Stimulated activated CD4-positive, alpha-beta T cell treated with anti-CD3 and anti-CD28 coated beads, Interleukin-1b, Interleukin-23, amount 100 ng/mL, for 4 hours (primary cell): ENCODE measurements around the gene SLC35B4.
"Not testable (repeated sequence)": the region's sequence is repeated elsewhere in the genome, so short reads cannot be mapped to it uniquely, and the experiment has no call there.

Experiments
- DNase-seq, 2 donors: peaks; one replicate each; pipeline ENCODE4 v3.0.0-alpha.2; 2020; ENCODE audit warnings: low read depth in 2 of 2

SLC35B4 gene

GRCh38 chr7:134331393-134331792, 14.7 kb upstream of the SLC35B4 start:
- DNase-seq: no peak

DNA sequence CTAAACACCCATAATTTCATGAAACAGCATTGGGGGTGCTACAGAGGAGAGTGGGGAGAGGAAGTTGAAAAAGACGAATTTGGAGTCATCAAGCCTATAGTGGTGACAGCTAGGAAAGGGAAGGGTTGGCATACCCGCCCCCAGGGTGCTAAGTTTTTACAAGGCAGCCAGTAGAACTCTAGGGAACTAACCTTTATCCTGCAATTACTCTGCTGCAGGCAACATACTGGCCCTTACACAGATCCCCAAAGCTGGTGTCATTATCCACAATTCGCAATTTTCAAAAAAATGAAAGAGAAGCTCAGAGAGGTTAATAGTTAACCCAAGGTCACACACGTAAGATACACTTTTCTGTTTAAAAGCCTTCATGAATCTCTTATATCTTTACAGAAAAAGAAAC, 14.2 kb upstream of the SLC35B4 start:
- DNase-seq: no peak

- no peak for DNase-seq
Measured at GRCh38 chr7:134329614-134330346, 13.1 kb upstream of the SLC35B4 start.

GRCh38 chr7:134328900-134329299, 12.2 kb upstream of the SLC35B4 start:
- DNase-seq: no peak

- DNase-seq: peak; percentile 9 to 41
Measured at GRCh38 chr7:134327896-134328295, 11.2 kb upstream of the SLC35B4 start.

GRCh38 chr7:134324107-134324506, 7.4 kb upstream of the SLC35B4 start:
- DNase-seq: no peak

DNA sequence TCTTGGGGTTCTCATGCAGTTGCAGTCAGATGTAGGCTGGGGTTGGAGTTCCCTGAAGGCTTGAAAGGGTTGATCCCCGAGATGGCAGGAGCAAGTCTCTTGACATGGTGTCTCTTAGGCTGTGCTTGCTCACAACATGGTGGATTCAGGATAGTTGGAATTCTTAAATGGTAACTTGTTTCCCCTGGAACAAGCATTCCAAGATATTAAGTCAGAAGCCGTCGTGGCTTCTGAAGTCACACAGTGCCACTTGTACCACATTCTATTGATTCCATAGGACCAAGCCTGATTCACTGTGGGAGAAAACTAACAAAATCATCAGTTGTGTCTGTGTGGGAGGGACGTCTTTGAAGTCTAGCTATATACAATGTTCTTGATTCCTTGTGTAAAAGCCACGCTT, 3.5 kb upstream of the SLC35B4 start:
- DNase-seq: no peak

DNA sequence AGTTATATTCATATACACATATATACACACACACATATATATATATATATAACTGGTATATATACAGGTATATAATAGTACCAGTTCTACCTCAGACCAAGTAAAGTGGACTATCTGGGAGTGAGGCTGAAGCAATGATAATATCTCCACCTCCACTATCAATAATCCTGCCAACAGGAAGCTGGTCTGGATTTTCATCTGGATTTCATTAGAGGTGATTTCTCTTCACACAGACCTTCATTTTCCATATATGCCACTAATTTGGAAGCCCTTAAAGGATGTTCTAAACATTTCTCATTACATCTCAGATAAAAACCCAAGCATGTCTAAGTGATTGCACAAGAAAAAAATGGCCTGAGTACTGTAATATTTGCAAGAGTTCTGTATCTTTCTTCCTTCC, 1.7 kb upstream of the SLC35B4 start:
- DNase-seq: no peak

GRCh38 chr7:134317434-134317833, 704 bp upstream of the SLC35B4 start:
- no peak for DNase-seq

- DNase-seq: peak in 1 of 2 donors; percentile 7
Measured at GRCh38 chr7:134315679-134316538, 821 bp downstream of the SLC35B4 start.

DNA sequence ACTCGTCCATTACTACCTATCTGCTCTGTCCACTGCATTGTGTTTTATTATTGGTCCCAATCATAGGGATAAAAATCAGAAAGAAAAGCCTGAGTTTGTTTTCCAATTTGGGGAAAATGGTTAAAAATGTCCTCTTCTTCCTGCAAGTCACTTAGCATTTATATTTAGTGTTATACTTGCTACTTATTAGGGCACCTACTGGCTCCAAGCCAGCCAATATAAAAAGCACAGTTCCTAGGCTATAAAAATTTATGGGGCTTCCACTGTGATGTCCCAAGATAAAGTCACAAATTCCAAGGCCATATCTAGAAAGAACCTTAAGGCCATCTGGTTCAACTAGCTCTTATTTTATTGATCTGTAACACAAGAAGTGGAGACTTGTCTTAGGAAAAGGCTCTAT, 3.2 kb downstream of the SLC35B4 start:
- DNase-seq: no peak

DNA sequence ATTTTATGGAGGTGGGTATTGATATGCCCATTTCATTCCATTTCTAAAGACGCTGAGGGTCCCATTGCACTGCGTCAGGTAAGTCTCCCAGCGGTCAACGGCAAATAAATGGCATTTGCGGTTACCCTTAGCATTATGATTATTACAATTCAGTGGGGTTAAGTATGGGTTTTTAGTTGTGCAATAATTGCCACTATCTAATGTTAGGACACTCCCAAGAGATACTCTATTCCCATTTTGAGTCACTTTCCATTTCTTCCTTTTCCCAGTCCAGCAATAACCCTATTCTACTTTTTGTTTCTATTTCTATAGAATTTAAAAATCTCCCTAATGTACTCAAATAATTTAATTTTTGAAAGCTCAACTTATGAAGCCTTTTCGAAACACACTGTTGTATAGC, 4.0 kb downstream of the SLC35B4 start:
- DNase-seq: no peak

DNA sequence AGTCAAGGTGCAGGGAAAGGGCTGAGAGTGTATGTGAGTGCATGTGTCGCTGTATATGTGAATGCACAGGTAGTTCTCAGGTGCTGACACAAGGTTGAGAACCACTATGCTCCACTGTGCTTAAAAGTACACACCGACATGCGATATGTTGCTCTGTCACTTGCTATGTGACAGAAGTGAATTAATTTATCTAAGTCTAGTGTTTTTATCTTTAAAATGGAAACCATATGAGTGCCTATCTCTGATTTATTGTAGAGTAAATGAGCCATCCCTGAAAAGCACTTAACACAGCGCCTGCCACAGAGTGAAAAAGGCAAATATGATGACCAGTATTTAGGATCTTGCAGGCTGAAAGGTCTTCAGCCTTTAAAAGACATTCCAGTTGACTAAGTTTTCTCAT, 4.9 kb downstream of the SLC35B4 start:
- no peak for DNase-seq

- no peak for DNase-seq
Measured at GRCh38 chr7:134308548-134308947, 8.2 kb downstream of the SLC35B4 start.

- no peak for DNase-seq
Measured at GRCh38 chr7:134307320-134307719, 9.4 kb downstream of the SLC35B4 start.

DNA sequence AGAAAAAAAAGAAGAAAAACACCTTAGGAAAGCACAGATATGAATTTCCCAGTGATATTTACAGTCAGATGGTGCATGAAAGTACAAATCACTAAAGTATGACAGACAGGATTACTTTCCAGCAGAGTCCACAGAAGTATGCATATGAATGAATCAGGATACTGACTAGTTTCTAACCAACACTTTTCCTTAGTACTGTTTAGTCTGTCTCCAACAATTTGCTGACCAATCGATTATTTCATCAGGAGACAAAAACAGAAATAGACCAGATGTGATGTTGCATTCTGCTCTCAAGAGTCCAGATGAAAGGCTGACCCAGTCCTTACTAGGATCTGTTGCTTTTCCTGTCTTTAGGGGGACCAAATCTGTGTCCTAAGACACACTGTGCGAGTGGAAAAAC, 14.6 kb downstream of the SLC35B4 start:
- DNase-seq: no peak

GRCh38 chr7:134301592-134301991, 15.1 kb downstream of the SLC35B4 start:
- DNase-seq: no peak

GRCh38 chr7:134300988-134301387, 15.7 kb downstream of the SLC35B4 start:
- DNase-seq: no peak

DNA sequence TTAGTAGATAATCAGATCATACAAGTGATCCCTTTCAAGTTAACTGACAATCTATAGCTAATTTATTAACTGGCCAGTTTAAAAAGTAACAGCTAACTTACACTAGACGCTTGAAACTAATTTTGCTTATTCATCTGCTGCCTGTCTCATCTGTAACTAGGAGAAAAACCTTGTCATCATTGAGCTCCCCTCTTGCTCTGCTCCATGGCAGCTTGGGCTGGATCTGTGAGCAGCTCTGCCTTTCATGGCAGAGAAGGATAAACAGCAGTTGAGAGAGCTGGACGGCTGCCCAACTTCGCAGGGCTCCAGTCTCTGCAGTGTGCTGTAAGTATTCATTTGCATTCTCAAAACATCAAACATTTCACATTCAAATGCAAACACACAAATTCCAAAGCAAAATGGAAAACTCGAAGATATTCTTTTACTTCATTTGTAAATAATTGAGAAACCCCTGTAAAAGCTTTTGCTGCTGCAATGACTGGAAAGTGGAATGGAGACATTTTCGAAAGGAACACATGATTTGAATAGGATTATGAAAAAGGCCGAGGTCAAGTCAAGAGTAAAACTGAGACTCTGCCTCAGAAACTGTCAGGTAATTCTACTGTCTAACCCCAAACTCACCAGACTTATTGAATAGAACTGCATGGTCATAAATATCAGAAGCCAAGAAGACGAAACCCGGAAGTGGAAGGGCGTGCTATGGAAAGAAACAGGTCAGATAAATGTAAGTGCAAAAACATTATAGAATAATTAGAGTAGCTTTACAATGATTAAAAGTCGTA, 17.6 kb downstream of the SLC35B4 start:
- no peak for DNase-seq

GRCh38 chr7:134297489-134297888, 19.2 kb downstream of the SLC35B4 start:
- DNase-seq: no peak

DNA sequence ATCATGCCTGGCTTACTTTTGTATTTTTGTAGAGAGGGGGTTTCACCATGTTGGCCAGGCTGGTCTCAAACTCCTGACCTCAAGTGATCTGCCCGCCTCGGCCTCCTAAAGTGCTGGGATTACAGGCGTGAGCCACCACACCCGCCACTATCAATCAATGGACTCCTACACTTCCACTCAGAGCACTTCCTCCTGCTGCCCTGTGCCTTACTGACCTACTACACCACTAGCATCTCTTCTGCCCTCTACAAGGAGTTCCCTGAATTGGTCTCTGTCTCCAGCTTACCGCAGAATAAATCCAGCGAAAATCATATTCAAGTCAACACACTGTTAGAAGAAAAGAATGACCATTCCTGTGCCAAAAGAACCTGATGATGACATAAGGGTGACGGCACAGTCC, 20.7 kb downstream of the SLC35B4 start:
- DNase-seq: not testable (repeated sequence)

DNA sequence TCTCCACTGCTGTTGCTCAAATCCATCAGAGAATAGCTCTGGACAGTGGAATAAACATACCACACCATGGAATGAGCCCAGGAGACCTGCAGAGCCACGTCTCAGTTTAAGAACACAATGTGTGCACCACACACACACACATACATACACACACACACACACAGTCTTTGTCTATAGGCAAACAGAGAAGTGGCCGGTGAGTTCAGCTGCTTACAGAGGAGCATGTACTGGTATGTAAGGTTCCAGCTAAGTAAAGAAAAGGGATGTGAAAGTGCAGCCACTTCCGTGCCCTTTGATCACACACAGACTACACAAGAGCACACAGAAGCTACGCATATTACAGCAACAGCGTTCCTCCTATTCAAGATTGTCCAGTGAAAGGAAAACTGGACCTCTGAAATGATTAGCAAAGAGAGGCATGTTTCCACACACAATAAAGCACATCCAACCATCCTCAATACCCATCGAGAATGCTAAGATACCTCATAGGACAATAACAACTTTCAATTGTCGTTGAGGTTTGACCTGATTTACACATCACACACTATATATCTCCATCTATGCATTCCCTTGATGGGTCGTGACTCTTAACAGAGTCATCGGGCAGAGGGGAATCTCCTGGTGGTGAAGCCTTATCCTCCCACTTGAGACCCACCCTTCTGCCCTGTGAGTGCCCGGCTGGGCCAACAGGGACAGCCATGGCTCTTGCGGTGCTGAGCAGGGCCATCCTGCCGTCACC, 23.6 kb downstream of the SLC35B4 start:
- DNase-seq: no peak
